ENCODE measurements around the gene UGCG.
A peak's percentile ranks its signal among the peaks of the same experiment; 100 is the strongest.

The UGCG gene

DNA sequence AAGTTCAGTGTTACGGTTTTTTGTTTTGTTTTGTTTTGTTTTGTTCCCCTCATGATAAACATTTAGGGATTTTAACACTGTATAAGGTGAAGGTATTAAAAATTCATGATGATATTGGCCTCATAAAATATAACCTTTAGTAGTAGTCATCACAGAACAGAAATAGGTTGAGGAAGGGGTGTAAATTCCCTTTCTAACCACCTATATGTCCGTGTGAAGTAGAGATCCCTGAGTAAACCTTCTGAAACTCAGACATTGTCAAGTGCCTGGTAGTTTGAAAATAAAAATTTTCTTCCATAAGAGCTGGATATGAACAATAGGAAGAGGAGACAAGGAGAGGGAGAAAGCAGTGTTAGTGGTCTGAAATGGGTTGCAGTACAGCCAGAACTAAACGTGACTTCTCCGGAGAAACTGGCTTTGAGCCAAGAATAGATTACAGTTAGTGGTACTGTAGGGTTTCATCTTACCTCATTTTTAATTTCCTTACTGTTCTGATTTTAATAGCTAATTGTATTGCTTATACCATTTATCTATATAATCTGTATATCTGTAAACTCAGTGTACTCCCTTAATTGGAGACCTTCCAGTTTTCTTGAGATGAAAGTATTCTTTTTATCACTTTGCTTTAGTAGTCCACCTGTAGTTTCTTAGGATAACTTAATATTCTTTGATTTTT is 18.3 kb downstream of the UGCG start:
- intact Hi-C loops (cut with DNase I) = no loop called here
- DNase-seq = no peak

DNA sequence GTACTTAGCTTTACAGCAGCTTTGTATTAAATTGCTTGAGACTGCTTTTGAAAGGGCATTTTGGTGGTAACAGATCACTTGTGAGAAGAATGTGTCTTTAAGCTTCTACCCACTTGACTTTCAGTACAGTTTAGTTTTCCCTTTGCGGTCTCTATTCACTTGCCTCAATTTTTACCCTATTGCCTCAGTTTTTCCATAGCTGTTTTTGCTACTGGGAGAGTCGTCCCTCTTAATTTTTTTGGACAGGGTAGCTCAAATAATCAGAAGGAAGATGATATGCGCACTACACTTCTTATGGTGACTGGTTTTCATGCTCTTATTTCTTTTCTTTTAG is 18.8 kb downstream of the UGCG start:
- no peak for DNase-seq
- intact Hi-C loops (cut with DNase I) = no loop called here

DNA sequence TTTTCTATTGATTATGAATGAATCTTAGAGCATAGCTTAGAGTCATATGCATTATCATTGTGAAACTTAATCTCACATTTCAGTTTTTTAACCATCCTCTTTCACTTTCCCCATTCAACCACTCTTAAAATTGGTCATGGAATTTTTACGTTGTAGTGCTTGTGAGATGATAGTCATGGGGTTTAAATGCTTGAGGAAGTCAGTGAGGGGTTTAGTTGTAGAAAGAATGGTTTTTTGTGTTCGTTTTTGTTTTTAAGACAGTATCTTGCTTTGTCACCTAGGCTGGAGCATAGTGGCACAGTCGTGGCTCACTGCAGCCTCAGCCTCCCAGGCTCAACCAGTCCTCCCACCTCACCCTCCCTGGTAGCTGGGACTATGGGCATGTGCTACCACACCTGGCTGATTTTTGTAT is 19.6 kb downstream of the UGCG start:
- intact Hi-C loops (cut with DNase I) = no loop called here
- no peak for DNase-seq

DNA sequence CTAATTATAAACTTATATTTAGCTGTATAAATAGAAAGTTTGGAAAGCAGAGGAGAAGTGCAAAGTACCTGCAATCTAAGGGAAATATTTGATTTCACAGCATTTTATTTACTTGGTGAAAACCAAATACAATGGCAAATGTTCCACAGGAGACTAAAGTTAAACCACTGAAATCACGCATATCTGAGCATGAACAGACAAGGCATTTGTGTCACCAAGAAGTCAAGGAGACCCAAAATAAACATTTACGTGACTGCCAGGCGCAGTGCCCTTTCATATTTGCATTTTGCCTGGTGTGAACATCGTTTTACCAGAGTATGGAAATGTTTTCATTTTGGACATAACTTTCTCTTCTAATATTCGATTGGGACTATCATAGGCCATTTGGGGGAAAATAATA is 20.6 kb downstream of the UGCG start:
- intact Hi-C loops (cut with DNase I) = no loop called here
- no peak for DNase-seq

DNA sequence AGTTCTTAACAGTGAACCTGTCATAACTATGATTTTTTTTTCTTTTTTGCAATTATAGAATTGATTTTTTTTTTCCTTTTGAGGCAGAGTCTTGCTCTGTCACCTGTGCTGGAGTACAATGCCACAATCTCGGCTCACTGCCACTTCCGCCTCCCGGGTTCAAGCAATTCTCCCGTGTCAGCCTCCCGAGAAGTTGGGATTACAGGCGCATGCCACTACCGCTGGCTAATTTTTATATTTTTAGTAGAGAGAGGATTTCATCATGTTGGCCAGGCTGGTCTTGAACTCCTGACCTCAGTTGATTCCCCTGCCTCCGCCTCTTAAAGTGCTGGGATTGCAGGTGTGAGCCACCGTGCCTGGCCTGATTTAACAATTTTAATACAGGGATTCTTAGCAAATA is 21.4 kb downstream of the UGCG start:
- DNase-seq = no peak
- intact Hi-C loops (cut with DNase I) = no loop called here

DNA sequence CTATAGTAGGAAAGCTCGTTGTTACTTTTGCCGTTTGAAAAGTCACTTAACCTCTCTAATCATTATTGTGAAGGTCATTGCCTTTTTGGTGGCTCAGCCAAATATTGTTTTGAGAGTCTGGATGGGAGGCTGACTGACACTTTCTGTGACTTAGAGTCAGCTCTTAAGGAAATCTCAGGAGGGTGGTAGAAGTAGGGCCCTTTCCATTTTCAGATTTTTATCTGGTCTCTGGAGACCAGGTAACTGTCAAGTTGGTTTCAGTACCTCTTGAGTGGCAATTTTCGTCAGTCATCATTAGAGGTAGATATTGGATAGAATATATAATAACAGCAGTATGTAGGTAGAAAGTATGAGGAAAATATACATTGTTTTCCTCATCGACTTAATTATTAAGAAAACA is 23.3 kb downstream of the UGCG start:
- no peak for DNase-seq
- intact Hi-C loops (cut with DNase I) = no loop called here

DNA sequence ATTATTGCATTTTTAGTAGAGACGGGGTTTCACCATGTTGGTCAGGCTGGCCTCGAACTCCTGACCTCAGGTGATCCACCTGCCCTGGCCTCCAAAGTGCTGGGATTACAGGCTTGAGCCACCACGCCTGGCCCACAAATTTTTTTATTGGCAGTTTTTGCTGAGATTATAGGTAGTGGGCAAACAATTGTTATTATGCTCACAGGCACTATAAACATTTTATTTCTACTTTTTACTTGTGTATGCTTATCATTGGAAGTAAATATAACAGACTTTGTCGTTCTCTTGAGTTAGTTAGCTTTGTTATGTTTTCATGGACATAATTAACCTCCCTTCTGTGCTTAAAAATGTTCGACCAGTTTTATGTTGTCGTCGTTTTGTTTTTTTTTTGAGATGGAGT is 23.9 kb downstream of the UGCG start:
- DNase-seq = no peak
- intact Hi-C loops (cut with DNase I) = no loop called here

DNA sequence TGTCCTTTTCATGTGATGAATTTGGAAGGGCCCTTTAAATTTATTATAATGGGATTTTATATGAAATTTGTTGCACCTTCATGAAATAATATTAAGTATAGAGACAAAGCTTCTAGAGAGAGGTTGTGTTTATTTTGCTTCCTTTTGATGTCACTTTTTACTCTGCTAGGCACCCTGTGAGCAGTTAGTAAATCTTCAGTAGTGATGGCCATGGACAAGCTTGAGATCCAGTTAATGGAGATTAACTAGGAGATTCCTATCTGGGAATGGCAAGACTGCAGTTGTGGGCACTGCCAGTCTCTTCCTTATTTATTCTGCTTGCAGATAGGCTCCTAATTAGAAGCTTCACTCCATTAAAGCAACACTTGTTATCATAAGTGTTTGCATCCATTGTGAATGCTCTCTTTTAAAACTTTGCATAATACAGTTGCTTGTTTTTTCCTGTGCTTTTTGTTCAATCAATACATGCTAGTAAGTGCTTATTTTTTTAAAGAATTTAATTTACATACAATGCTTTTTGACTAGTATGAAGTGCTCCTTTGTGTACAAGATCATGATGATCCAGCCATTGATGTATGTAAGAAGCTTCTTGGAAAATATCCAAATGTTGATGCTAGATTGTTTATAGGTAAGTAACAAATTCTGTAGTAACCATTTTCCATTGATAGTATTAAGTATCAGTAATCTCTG is 25.9 kb downstream of the UGCG start:
- no peak for DNase-seq
- intact Hi-C loops (cut with DNase I) = no loop called here

DNA sequence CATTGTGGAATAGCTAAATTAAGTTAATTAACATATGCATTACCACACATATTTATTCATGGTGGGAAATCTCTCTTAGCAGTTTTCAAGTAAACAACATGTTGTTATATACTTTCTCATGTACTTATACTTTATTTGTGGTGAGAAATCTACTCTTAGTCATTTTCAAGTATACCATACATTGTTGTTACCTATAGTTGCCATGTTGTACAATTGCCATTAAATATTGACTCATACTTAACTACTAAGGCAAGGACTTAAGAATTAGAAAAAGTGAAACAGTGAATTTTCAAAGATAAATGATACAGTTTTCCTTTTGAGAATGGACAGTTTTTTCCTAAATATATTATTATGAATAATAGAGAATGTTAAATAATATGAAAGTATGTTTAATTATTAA is 27.7 kb downstream of the UGCG start:
- intact Hi-C loops (cut with DNase I) = no loop called here
- no peak for DNase-seq

DNA sequence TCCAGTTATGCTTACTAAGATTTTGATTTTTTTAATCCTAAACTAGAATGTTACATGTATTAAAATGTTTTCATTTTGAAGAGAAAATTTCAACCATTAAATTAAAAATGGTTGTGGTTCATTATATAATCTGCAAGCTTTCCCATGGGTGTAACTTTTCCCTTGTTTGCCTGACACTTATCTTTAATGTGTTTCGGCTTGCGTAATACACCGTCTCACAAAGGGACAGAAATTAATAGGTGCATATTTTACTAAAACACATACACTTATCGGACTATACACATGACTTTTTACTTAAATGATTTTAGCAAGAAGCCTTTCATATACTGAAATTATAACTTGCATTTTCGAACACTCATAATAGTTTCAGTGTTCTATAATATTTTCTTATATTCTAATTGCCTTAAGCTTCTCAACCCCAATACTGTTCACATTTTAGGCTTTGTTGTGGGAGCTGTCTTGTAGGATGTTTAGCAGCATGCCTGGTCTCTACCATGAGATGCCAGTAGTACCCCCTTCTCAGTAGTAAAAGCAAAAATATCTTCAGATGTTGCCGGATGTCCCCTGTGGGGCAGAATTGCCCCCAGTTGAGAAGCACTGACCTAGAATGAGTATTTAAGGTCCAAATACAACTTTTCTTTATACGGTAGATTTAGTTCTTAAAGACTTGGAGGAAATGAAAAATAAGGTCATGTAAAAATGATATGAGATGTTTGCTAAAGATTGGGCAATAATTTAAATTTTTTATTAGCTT is 28.6 kb downstream of the UGCG start:
- no peak for DNase-seq

DNA sequence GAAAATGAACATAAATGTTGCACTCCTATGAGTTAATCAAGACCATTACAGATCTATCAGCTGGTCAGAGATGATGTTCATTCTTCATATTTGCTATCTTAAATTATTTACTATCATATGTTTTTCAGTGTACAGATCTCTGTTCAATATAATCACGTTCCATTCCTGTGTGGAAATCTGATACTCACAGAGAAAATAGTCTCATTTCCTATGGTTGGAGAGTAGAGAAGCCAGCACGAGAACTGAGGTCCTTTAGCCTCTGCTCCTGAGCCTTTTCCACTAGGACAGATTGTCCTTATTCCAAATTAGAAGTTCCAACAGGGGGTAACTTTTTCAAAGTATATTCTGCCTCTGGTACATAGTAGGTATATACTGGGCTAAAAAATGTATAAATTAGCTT is 29.2 kb downstream of the UGCG start:
- DNase-seq = no peak
- intact Hi-C loops (cut with DNase I) = no loop called here

More for the DNA sequence above, 28.6 kb downstream of the UGCG start:
- intact Hi-C loops (cut with DNase I) = no loop called here

DNA sequence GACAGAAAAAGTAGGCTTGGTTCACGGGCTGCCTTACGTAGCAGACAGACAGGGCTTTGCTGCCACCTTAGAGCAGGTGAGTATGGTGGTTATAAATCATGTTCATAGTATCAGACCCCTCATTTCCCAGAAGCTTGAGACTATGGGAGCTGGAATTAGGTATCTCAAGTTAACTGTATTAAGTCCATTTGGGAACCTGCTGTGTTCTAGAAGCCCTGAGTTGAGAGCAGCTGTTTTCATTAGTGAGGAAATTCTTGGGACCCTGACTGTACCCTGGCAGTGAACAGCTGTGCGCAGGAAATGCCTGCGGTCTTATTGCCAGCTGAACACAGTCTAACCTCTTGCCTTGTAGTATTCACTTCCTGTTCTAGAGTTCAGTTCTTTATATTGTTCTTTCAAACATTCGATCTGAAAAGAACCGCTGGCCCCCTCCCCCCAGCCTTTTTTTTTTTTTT is 29.8 kb downstream of the UGCG start:
- DNase-seq = peak in 19 of 42 donors; percentile 9 to 43 (median 26)

DNA sequence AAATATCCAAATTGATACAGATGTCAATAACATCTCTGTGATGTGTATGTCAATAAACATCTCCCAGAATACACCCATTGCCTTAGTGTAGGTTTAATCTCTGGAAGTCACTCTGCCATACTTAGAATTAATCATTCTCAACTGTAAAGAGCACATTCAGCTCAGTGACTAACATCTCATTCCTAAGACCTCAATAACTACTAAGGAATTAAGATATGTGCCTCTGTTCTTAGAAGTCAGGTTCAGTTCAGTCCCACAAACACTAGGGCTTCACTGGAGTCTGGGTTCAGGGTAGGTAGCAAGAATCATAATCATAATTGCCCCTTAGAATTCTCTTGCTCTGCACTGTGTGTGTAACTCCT is 31.7 kb downstream of the UGCG start:
- intact Hi-C loops (cut with DNase I) = no loop called here
- no peak for DNase-seq

More for the DNA sequence above, 29.8 kb downstream of the UGCG start:
- intact Hi-C loops (cut with DNase I) = no loop called here

DNA sequence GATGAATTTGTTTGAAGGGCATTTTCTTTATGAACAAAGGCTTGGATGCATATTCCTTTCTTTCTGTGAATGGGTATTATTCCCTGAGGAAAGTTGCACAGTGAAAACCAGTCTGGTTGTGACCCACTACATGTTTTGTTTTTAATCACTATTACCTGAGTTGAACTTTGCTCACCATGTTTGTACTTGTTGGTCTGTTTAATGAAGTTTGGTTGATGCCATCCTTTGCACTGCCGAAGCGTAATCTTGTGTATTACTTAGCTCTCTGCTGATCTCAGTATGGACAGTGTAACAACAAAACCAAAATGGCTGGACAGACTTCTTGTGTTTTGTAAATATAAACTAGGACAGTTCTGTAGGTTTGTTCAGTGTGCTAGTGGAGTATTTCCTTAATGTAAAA is 38.1 kb downstream of the UGCG start:
- intact Hi-C loops (cut with DNase I) = no loop called here
- no peak for DNase-seq

DNA sequence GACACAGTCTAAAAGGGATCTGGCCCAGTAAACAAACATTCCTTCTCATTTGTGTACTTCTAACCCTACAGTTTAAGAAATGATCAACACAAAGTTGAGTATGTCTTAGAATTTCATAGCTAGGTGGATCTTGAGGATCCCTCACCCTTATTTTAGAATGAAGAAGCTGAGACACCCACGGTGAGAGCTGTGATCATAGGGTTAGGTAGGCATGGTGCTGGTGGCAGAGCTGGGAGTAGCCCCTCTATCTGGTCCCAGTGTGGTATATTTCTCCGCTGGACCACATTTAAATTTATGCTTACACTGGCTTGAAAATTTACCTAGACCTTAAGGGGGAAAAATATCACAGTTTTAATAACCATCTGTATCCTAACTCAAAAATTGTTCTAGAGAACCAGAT is 39.8 kb downstream of the UGCG start:
- DNase-seq = no peak

DNA sequence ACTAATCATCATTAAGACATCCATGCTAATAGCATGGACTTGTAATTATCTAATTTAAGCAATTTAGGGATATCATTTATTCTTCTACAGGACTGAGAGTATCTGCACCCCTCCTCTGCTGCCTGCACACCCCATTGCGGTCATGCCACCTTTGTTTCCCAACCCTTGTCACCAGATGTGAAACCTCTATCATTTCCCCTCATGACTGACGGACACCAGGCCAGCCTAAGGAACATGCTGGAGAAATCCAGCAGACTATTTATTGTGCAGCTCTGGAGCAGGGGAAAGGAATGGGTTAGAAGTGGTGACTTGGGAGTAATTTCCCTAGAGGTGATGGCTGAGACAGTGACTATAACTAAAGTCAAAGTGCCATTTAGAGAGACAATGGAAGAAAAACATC is 40.7 kb downstream of the UGCG start:
- intact Hi-C loops (cut with DNase I) = no loop called here
- no peak for DNase-seq

More for the DNA sequence above, 39.8 kb downstream of the UGCG start:
- intact Hi-C loops (cut with DNase I) = no loop called here

DNA sequence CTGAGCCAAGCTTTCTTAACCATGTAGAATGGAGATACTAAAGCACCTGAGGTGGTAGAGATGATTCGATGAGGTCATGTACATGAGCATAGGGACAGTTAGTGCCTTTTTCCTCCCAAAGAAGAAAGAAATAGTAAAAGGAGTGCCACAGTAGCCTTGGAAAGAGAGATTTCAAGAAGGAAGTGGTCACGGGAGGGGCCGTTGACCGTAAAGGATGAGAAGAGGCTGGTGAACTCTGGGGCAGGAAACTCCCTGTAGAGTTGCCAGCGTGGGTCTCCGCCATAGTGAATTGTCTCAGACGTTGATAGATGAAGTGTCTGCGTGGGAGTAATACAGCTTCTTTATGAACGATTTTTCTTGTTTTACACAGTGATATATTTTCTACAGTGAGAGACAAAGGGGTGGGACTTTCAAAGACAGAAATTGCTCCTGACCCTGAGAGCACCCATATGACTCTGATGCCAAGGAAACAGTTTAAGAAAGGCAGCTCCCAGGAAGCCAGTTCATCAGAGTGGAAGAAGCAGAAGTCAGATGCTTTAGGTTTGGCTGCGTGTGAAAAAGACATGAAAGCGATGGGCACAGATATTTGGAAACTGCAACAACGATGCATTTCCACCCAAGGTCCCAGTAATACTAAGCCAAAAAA is 41.3 kb downstream of the UGCG start:
- peak in 33 of 42 donors; percentile 7 to 68 (median 32) for DNase-seq
- intact Hi-C loops (cut with DNase I) = no loop called here

DNA sequence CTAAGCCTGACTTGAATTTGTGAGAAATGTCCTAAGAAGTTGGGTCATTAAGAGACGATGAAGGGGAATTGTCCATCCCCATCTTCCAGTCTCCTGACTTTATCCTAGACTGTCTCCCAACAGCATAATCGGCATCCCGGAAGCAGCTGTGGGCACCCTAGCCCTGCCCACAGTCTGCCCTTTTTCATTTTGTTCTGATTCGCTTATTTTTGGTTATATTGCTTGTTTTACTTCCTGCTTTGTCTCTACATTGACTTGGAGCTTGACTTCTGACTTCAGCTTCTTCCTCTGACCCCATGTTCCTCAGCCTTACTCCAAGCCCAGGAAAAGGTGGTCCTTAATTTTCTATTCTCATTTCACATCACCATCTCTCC is 41.8 kb downstream of the UGCG start:
- DNase-seq = no peak
- intact Hi-C loops (cut with DNase I) = no loop called here

DNA sequence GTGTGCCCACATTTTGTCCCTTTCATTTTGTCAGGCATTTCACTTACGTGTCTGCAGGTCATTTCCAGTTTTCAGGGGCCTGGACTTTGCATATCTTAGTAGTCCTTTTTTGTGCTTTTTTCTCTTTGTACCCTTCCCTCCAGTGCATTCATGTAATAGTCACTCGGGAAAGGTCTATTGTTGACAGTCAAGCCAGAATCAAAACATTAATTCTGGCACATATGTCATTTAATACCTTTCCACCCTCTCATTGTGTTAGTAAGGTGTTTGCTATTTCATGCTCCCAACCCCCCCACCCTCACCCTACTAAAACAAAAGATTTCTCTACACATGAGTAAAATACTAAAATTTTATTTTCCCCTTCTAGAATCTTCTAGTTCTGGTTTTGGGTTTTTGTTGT is 42.7 kb downstream of the UGCG start:
- intact Hi-C loops (cut with DNase I) = no loop called here
- DNase-seq = peak in 1 of 42 donors; percentile 18

DNA sequence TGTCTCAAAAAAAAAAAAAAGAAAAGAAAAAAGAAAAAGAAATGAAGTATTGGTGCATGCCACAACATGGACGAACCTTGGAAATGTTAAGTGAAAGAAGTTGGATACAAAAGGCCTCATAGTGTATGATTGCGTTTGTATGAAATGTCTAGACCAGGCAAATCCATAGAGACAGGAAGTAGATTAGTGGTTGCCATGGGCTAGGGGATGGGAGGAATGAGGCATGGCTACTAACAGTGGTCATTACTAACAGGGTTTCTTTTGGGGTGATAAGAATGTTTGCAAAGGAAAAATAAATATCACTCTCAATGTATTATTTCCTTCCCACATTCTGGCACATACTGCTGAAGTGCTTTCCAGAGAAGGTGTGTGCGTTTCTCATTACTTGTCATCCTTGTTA is 44.1 kb downstream of the UGCG start:
- DNase-seq = peak in 1 of 42 donors; percentile 16
- intact Hi-C loops (cut with DNase I) = no loop called here

All from head of caudate nucleus (tissue), 42 donors.